Colonic mucosa (tissue), 4 donors: ENCODE results near the gene XAF1. TPM values are rescaled to one million over a fixed set of nuclear protein-coding genes. Genes with fewer than 3 reads are reported as not detected.

Source experiments
- DNase-seq: peaks from one replicate; pipeline ENCODE4 v3.0.0-alpha.2; 2020
- H3K27ac ChIP-seq: fragments of 200-600 bp; one replicate; pipeline ENCODE4 v1.8.0; 2021
- H3K27me3 ChIP-seq: fragments of 200-600 bp; one replicate; pipeline ENCODE4 v1.8.0; 2021
- H3K36me3 ChIP-seq: fragments of 200-600 bp; one replicate; pipeline ENCODE4 v1.8.0; 2021
- H3K4me1 ChIP-seq: fragments of 200-600 bp; one replicate; pipeline ENCODE4 v1.8.0; 2021; ENCODE audit warnings: mild to moderate bottlenecking
- H3K4me3 ChIP-seq: fragments of 200-600 bp; one replicate; pipeline ENCODE4 v1.8.0; 2021
- H3K9ac ChIP-seq, 2 donors: one replicate each; pipeline ENCODE4 v1.7.0; 2013; ENCODE audit warnings: control low read depth in 2 of 2, low read depth in 2 of 2, low read length in 2 of 2
- H3K9me3 ChIP-seq: fragments of 200-600 bp; one replicate; pipeline ENCODE4 v1.8.0; 2021
- intact Hi-C: fragments of 100-400 bp; cut with DNase I; formaldehyde crosslinking; loops from one replicate; pipeline ENCODE4 v1.14.1; 2022
- total RNA-seq, 2 donors: library from RNA; stranded (reverse); fragmentation: NEBNext Ultra II Directional in 1 of 2; extraction: Animal tissue kit (Norgen Biotek cat#: 25700) in 1 of 2; gene quantifications; one replicate each; pipeline ENCODE4 v1.2.1, GENCODE V29; 2021
- TF ChIP-seq, protein P1 (sequence below): fragments of 200-600 bp; IDR thresholded peaks from one replicate; pipeline ENCODE4 v1.8.0; 2022; ENCODE audit warnings: antibody characterized with exemption, mild to moderate bottlenecking
- donor health status: healthy.
- donor health status: DM: no; HTN: no; CAD: no.
- donor health status: DM: no; HTN: no; CAD: no.

XAF1 gene, protein sequence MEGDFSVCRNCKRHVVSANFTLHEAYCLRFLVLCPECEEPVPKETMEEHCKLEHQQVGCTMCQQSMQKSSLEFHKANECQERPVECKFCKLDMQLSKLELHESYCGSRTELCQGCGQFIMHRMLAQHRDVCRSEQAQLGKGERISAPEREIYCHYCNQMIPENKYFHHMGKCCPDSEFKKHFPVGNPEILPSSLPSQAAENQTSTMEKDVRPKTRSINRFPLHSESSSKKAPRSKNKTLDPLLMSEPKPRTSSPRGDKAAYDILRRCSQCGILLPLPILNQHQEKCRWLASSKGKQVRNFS
- 10 to 100 TPM in 1 of 2 donors, 1 to 10 TPM in 1; 8.5 to 11.7 TPM for total RNA-seq

DNA sequence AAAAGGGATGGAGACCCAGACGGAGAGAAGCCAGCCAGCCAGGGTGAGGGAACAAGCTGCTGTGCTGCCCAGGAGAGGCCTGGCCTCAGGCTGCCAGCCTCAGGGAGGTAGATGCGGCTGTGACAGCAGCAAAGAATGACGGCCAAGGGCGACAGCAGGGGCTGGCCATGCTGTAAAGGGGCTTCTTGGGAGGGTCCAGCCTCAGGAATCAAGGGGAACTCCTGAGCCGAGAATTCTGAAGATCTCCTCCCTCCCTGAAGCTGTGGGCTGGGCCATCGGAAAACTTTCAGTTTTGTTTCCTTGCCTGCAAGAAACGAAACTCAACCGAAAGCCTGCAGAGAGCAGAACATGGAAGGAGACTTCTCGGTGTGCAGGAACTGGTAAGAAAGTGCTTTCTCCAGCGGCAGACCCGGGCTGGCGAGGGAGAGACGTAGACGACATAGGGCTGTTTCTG is at the start of gene XAF1:
TSS of gene XAF1 (plus strand) at position 316 of the 454 bp plus-strand sequence. CDS start at position 349, 33 bp downstream.
- Histone ChIP-seq H3K27ac (peak within 1 kb of the TSS; percentile 82), H3K4me3 (peak within 1 kb of the TSS; percentile 50), H3K9ac (peak within 1 kb of the TSS; percentile 72 to 75), H3K36me3 (no peaks in the 10 kb centered on the region), H3K27me3 (no peaks in the 10 kb centered on the region), H3K9me3 (no peaks in the 10 kb centered on the region), H3K4me1 (no peaks in the 10 kb centered on the region)
- TF ChIP-seq, protein P1, sequence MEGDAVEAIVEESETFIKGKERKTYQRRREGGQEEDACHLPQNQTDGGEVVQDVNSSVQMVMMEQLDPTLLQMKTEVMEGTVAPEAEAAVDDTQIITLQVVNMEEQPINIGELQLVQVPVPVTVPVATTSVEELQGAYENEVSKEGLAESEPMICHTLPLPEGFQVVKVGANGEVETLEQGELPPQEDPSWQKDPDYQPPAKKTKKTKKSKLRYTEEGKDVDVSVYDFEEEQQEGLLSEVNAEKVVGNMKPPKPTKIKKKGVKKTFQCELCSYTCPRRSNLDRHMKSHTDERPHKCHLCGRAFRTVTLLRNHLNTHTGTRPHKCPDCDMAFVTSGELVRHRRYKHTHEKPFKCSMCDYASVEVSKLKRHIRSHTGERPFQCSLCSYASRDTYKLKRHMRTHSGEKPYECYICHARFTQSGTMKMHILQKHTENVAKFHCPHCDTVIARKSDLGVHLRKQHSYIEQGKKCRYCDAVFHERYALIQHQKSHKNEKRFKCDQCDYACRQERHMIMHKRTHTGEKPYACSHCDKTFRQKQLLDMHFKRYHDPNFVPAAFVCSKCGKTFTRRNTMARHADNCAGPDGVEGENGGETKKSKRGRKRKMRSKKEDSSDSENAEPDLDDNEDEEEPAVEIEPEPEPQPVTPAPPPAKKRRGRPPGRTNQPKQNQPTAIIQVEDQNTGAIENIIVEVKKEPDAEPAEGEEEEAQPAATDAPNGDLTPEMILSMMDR = no peak
- peak; percentile 61 for DNase-seq
- intact Hi-C loops = no loop called here

DNA sequence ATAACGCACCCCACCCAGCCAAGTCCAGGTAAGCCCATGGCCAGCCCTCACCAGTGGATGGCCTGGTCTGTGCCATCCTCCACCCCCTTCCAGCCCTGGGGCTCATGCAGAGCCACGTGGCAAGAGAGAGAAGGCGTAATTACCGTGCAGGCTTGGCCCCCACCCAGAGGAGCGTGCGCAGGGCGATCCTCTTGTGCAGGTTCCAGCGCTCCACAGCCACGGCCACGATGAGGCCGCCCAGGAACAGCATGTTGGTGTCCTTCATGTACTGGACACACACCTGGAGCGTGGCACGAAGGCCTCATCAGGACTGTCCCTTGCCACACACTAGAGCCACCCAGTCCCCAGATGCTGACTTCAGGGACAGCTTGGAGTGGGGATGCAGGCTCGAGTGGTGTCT is 49.3 kb upstream of the XAF1 start:
- Histone ChIP-seq H3K9ac (no peak overlapping the region), H3K4me3 (no peak overlapping the region), H3K27ac (no peak overlapping the region), H3K36me3 (no peaks in the 10 kb centered on the region), H3K9me3 (no peaks in the 10 kb centered on the region), H3K4me1 (no peaks in the 10 kb centered on the region), H3K27me3 (no peaks in the 10 kb centered on the region)
- TF ChIP-seq, protein P1 = no peak
- no peak for DNase-seq
- intact Hi-C loops = no loop called here

DNA sequence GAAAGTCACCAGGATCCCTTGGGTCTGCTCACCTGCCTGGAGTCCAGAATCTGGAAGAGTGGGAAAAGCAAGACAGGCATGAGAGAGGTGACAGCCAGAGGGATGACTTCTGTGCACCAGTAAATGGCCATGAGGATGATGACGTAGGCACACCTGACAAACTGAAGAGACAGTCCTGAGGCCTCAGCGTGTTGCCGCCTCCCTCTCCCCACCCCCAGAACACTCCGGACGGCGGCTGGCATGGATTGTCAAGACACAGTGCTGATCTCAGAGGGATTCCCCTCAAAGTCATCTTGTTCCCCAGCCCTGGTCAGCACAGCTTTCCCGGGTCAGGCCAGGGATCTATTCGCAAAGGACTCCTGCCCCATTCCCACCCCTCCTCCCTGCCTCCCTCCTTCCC is 48.9 kb upstream of the XAF1 start:
- Histone ChIP-seq H3K36me3 (no peaks in the 10 kb centered on the region), H3K4me3 (no peak overlapping the region), H3K9me3 (no peaks in the 10 kb centered on the region), H3K9ac (no peak overlapping the region), H3K27me3 (no peaks in the 10 kb centered on the region), H3K27ac (no peak overlapping the region), H3K4me1 (no peaks in the 10 kb centered on the region)
- TF ChIP-seq, protein P1 = no peak
- intact Hi-C loops = no loop called here
- no peak for DNase-seq

DNA sequence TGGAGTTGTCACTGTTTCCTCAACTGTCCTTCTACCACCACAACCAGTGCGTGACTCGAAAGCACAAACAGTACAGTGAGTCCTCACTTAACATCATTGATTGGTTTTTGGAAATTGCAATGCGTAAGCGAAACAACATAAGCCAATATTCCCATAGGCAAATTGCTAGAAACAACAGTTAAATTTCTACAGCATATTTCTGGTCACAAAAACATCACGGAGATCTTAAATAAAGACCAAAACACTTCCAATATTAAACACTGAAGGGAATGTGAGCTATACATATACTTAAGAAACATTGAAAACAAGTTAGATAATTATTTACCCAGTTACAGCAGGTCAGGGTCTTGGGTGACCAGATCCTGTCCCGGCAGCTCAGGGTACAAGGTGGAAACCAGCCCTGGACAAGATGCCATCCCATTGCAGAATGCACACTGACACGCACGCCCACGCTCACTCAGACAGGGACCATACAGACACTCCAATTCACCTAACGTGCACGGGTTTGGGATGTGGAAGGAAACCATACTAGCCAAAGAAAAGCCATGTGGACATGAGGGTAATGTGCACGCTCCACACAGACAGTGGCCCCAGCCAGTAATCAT is 47.4 kb upstream of the XAF1 start:
- no peaks in the 10 kb centered on the region for H3K9me3 ChIP-seq
- no peaks in the 10 kb centered on the region for H3K36me3 ChIP-seq
- H3K27ac ChIP-seq = no peak overlapping the region
- TF ChIP-seq, protein P1 = no peak
- DNase-seq = no peak
- intact Hi-C loops = no loop called here
- H3K4me1 ChIP-seq = no peaks in the 10 kb centered on the region
- H3K27me3 ChIP-seq = peaks cover 10% of the 10 kb centered on the region
- no peak overlapping the region for H3K4me3 ChIP-seq
- H3K9ac ChIP-seq = no peak overlapping the region

DNA sequence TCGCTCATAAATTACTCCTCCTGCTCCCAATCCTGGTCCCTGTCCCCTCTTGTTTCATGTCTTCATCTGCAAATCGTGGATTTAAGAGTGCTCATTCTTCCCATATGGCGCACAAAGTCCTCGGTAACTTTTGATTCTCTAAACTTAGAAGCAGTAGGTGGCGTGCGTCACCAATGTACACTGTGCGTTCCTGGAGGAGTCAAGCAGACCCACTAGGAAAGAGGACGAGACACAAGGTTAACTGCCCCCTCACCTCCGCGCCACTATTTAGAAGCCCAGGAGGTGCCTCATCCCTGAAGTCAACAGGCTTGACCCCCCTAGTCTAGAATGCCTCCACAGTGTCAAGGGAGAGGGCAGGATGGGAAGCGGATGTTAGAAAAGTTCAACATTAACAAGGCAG is 45.5 kb upstream of the XAF1 start:
- intact Hi-C loops = no loop called here
- Histone ChIP-seq H3K27me3 (peaks cover 18% of the 10 kb centered on the region), H3K9ac (no peak overlapping the region), H3K4me1 (no peaks in the 10 kb centered on the region), H3K36me3 (no peaks in the 10 kb centered on the region), H3K27ac (no peak overlapping the region), H3K4me3 (no peak overlapping the region), H3K9me3 (no peaks in the 10 kb centered on the region)
- TF ChIP-seq, protein P1 = no peak
- no peak for DNase-seq
